ENCODE measurements around the gene FGD6.
"Not testable (repeated sequence)": the region's sequence is repeated elsewhere in the genome, so short reads cannot be mapped to it uniquely, and the experiment has no call there.

FGD6 gene

DNA sequence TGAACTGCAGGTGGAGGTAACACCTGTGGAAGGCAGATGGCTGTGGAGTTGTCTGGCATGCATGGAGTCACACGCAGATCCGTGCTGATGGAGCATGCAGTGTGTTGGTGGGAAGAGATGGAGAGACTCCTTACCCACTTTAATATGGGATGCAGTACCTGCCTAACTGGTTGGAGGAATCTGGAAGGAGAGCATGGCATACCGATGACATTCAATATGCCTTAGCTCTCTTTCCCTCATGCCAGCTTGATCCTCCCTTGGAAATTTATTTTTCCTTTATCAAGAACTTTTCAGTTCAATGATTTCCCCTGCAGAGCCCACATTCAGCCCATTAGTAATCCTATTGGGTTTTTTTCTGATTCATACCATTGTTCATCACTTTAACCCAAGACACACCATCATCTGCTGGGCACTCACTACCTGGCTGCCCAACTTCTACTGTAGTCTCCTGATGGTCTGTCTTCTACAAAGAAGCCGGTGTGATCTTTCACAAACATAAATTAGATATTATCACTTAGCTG lies 117.9 kb downstream of the FGD6 start:
- Mint-ChIP-seq H3K27me3 (no peaks in the 10 kb centered on the region), H3K27ac (no peak overlapping the region), H3K4me1 (peaks cover 8 to 24% of the 10 kb centered on the region in 2 donors), H3K4me3 (no peak overlapping the region), H3K36me3 (no peaks in the 10 kb centered on the region), H3K9me3 (no peaks in the 10 kb centered on the region)
- ATAC-seq (replicated peaks) (no peak), DNase-seq (no peak)

DNA sequence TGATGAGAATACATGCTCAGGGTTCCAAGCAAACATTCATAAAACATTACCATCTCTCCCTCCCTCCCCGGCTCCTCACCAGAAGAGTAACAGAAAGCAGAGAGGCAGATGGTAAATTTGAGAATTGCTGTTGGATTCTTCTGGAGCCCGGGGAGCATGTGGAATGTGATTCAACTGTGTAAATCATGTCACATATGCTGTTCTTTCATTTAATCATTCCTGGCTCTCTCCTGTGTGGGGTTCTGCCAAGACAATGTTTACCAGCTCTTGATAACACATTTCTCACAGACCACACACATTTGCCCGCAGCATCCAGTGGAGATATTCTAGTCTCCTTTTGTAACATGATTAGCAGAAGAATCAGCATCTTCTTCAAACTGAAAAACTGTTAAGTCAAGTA lies 120.4 kb downstream of the FGD6 start:
- H3K4me1 Mint-ChIP-seq, result peaks cover 0 to 5% of the 10 kb centered on the region in 2 donors
- no peaks in the 10 kb centered on the region for H3K27me3 Mint-ChIP-seq
- DNase-seq, result no peak
- no peak overlapping the region for H3K4me3 Mint-ChIP-seq
- no peak overlapping the region for H3K27ac Mint-ChIP-seq
- no peaks in the 10 kb centered on the region for H3K36me3 Mint-ChIP-seq
- no peaks in the 10 kb centered on the region for H3K9me3 Mint-ChIP-seq
- ATAC-seq (replicated peaks), result no peak

- no peak for ATAC-seq (replicated peaks)
- no peak overlapping the region for H3K4me3 Mint-ChIP-seq
- H3K27ac Mint-ChIP-seq, result no peak overlapping the region
- H3K9me3 Mint-ChIP-seq, result no peaks in the 10 kb centered on the region
- H3K4me1 Mint-ChIP-seq, result peaks cover 0 to 5% of the 10 kb centered on the region in 2 donors
- no peaks in the 10 kb centered on the region for H3K27me3 Mint-ChIP-seq
- DNase-seq, result no peak
- H3K36me3 Mint-ChIP-seq, result no peaks in the 10 kb centered on the region
These were observed 120.9 kb downstream of the FGD6 start for GRCh38 chr12:95096378-95096777.

- H3K4me1 Mint-ChIP-seq; H3K9me3 Mint-ChIP-seq; DNase-seq; H3K36me3 Mint-ChIP-seq; ATAC-seq (replicated peaks); H3K27ac Mint-ChIP-seq; H3K27me3 Mint-ChIP-seq; H3K4me3 Mint-ChIP-seq: not testable (repeated sequence)
These were observed 121.4 kb downstream of the FGD6 start for GRCh38 chr12:95095866-95096265.

DNA sequence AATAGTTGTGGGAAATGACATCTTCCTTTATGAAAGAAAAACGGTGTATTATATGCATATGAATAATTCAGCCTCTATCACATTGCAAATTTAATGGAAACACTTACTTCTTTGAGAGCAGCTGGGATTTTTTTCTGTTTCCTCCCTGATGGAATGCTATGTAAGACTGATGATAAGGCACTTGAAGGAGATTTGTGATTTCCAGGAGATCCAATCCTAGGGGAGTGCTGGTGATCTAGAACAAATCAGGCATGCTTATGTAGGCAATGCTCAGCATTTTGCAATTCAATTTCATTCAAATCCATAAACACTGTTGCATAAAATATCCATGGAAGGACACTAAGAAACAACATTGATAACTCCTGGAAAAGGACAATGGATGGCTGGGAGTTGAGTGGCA lies 127.8 kb downstream of the FGD6 start:
- no peak for ATAC-seq (replicated peaks)
- peaks cover 9 to 16% of the 10 kb centered on the region in 2 donors for H3K4me1 Mint-ChIP-seq
- no peaks in the 10 kb centered on the region for H3K36me3 Mint-ChIP-seq
- no peak overlapping the region for H3K4me3 Mint-ChIP-seq
- DNase-seq, result no peak
- no peak overlapping the region for H3K27ac Mint-ChIP-seq
- no peaks in the 10 kb centered on the region for H3K27me3 Mint-ChIP-seq
- H3K9me3 Mint-ChIP-seq, result no peaks in the 10 kb centered on the region

DNA sequence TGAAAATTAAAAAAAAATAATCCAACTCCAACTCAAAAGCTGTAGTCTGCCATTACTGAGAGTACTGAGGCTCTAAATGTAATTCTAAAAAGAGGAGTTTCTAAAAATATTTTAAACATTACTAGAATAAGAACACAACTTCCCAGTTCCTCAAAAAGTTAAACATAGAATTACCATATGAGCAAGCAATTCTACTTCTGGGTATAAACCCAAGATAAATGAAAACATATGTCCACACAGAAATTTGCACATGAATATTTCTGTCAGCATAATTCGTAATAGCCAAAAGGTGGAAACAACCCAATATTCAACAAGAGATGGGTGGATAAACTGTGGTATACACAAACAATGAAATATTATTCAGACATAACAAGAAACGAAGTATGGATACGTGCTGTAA lies 128.9 kb downstream of the FGD6 start:
- DNase-seq, result no peak
- Mint-ChIP-seq H3K36me3 (no peaks in the 10 kb centered on the region), H3K27ac (peak overlapping the region; percentile 31), H3K4me3 (peak overlapping the region in 1 of 2 donors; percentile 56), H3K27me3 (no peaks in the 10 kb centered on the region), H3K4me1 (peaks cover 9 to 16% of the 10 kb centered on the region in 2 donors), H3K9me3 (no peaks in the 10 kb centered on the region)
- ATAC-seq (replicated peaks), result peak; percentile 88 to 93

DNA sequence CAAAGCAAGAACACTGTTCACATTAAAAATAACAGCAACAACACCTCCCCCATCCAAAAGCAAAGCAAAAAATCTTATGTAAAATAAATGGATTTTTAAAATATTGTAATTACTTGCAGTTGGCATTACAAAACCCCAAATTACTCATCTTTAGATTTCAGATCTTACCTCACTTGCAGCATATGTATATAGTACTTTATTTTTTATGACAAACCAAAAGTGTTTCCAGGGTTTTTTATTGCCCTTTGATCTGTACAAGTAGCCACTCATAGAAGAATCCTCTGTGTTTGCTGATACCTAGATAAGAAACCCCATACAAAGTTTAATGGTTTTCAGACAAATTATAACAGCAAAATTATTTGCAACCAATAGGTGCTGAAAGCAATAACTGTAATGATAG lies 131.7 kb downstream of the FGD6 start:
- no peak for DNase-seq
- H3K9me3 Mint-ChIP-seq, result no peaks in the 10 kb centered on the region
- no peaks in the 10 kb centered on the region for H3K36me3 Mint-ChIP-seq
- no peaks in the 10 kb centered on the region for H3K27me3 Mint-ChIP-seq
- H3K4me3 Mint-ChIP-seq, result no peak overlapping the region
- H3K4me1 Mint-ChIP-seq, result peaks cover 9 to 16% of the 10 kb centered on the region in 2 donors
- ATAC-seq (replicated peaks), result peak in 1 of 2 donors; percentile 23
- no peak overlapping the region for H3K27ac Mint-ChIP-seq

GRCh38 chr12:95083938-95084337 lies 133.3 kb downstream of the FGD6 start:
- ATAC-seq (replicated peaks) (no peak), DNase-seq (no peak)
- Mint-ChIP-seq H3K9me3 (no peaks in the 10 kb centered on the region), H3K4me1 (peaks cover 7 to 11% of the 10 kb centered on the region in 2 donors), H3K27ac (no peak overlapping the region), H3K36me3 (no peaks in the 10 kb centered on the region), H3K27me3 (no peaks in the 10 kb centered on the region), H3K4me3 (no peak overlapping the region)

DNA sequence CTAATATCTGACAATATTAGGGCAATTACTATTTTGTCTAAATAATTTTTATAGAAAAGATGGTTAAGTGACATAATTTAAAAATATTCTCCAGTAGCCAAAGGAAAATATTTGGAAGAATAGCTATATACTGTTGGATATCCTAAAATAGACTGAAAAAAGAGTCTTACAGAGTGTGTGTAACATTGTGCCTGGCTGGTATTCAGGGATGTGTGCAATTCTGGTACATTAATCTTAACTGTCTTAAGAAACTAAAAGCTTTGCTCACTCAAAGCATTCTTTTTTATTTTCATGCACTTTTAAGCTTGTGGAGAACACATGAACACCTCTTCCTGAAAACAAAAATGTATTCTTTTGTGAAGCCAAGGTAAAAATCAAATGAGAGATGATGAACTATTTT lies 133.8 kb downstream of the FGD6 start:
- Mint-ChIP-seq H3K9me3 (no peaks in the 10 kb centered on the region), H3K27me3 (no peaks in the 10 kb centered on the region), H3K36me3 (no peaks in the 10 kb centered on the region), H3K27ac (no peak overlapping the region), H3K4me1 (peaks cover 3 to 6% of the 10 kb centered on the region in 2 donors), H3K4me3 (no peak overlapping the region)
- DNase-seq (no peak), ATAC-seq (replicated peaks) (no peak)

DNA sequence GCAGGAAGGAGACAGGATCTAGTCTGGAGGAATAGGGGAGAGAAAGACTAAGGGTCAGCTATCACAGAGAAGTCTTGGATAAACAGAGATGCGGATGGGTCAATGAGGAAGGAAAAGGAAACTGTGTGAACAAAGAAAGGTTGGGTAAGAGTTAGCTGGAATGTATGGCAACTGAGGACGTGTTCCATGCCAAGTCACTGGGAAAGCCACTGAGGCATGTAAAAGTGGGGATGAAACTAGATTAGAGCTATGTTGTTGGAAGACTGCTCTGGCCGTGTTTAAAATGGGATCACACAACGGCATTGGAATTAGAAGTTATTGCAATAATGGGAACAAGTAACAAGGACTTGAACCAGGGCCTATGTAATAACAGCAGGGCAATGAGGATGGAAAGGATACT lies 139.9 kb downstream of the FGD6 start:
- Mint-ChIP-seq H3K27ac (no peak overlapping the region), H3K4me3 (no peak overlapping the region), H3K4me1 (peaks cover 4 to 7% of the 10 kb centered on the region in 2 donors), H3K27me3 (no peaks in the 10 kb centered on the region), H3K36me3 (peaks cover 0 to 2% of the 10 kb centered on the region in 2 donors), H3K9me3 (no peaks in the 10 kb centered on the region)
- ATAC-seq (replicated peaks) (no peak), DNase-seq (no peak)

- H3K36me3 Mint-ChIP-seq, result peaks cover 4 to 7% of the 10 kb centered on the region in 2 donors
- H3K27me3 Mint-ChIP-seq, result no peaks in the 10 kb centered on the region
- H3K4me1 Mint-ChIP-seq, result peaks cover 8 to 13% of the 10 kb centered on the region in 2 donors
- ATAC-seq (replicated peaks), result no peak
- H3K27ac Mint-ChIP-seq, result no peak overlapping the region
- H3K4me3 Mint-ChIP-seq, result no peak overlapping the region
- DNase-seq, result no peak
- H3K9me3 Mint-ChIP-seq, result no peaks in the 10 kb centered on the region
These were observed 142.5 kb downstream of the FGD6 start for GRCh38 chr12:95074766-95075165.

DNA sequence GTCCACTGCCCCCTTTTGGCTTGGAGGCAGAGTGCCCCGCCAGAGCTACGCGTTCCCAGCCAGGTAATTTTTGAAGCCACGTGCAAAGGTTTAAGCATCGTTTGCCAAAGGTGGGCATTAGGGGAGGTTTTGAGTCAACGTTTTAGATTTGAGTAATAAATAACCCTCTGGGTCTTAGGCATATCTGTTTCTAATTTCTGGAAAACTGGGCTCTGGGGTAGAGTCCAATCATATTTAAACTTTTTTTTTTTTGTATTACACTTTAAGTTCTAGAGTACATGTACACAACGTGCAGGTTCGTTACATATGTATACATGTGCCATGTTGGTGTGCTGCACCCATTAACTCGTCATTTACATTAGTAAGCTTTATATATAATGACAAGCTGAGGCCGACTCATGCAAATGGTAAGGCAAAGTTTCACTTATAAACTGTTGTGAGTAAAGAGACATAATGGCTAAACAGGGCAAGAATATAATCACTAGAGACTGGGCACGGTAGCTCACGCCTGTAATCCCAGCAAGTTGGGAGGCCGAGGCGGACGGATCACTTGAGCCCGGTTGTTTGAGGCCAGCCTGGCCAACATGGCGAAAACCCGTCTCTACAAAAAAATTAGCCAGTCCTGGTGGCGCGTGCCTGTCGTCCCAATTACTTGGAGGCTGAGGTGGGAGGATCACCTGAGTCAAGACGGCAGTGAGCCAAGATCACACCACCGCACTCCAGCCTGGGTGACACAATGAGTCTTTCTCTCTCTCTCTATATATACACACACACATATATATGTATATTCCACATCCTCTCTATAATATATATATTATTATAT lies 143.4 kb downstream of the FGD6 start:
- peaks cover 4 to 9% of the 10 kb centered on the region in 2 donors for H3K36me3 Mint-ChIP-seq
- no peak for DNase-seq
- H3K27me3 Mint-ChIP-seq, result no peaks in the 10 kb centered on the region
- H3K4me3 Mint-ChIP-seq, result peak overlapping the region; percentile 89 to 96
- peak overlapping the region; percentile 93 for H3K27ac Mint-ChIP-seq
- no peak for ATAC-seq (replicated peaks)
- no peaks in the 10 kb centered on the region for H3K9me3 Mint-ChIP-seq
- peaks cover 8 to 13% of the 10 kb centered on the region in 2 donors for H3K4me1 Mint-ChIP-seq

DNA sequence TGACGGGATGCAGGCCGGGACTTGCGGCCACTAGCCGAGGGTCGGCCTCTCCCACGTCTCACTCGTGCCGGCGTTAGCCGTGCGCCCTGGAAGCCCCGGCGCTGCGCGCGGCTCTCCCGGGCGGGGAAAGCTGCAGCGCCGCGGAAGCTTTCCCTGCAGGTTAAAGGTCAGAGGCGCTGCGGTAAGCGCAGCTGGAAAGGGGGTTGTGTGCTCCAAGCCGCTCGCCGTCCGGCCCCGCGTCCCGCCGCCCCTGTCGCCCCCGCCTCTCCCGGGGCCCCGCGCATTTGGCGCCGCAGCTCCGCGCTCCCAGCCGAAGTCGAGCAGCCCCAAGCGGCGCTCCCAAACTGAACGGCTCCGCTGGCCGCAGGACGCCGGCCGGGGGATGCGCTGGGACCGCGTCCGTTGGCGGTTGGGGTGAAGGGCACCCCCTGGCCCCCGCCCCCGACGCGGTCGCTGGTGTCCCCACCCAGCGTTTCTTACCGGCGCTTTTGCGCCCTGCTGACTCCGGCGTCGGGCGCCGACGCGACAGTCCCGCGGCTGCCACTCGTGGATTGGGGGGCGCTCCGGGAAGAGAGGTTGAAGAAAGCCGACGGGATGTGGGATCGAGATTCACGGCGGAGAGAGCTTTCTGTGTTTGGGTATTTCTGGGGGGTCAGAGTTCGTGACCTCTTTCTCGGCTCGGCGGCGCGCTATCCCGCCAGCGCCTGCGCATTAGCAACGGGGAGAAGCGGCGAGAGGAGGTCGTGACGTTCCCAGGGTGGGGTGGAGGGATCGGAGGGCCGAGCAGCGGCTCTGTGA lies 144.2 kb downstream of the FGD6 start, which contains the start of gene NR2C1:
TSS of gene NR2C1 (minus strand) at position 719 of the 798 bp plus-strand sequence. CDS start 6,234 bp downstream, outside the sequence.
- ATAC-seq (replicated peaks) (peak; percentile 95 to 97), DNase-seq (peak; percentile 93)
- Mint-ChIP-seq H3K4me3 (peak within 1 kb of the TSS; percentile 89 to 96), H3K4me1 (peaks cover 8 to 13% of the 10 kb centered on the region in 2 donors), H3K36me3 (peaks cover 5 to 10% of the 10 kb centered on the region in 2 donors), H3K9me3 (no peaks in the 10 kb centered on the region), H3K27ac (peak within 1 kb of the TSS; percentile 93), H3K27me3 (no peaks in the 10 kb centered on the region)

DNA sequence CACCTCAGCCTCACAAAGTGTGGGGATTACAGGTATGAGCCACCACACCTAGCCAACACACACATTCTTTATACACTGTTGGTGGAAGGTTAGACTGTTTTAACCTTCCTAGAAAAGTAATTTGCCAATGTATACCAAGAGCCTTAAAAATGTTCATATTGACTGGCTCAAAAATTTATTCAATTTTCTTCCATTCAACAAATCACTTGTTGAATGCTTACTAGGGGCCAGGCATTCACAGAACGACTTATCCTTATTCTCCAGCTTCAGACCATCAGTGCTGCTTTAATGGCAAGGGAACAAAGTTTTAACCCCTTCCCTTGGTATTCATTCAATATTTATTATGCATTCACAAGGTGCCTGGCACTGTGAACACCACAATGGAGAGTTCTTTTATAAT lies 146.9 kb downstream of the FGD6 start:
- Mint-ChIP-seq H3K4me3 (no peak overlapping the region), H3K27ac (no peak overlapping the region), H3K36me3 (peaks cover 12 to 20% of the 10 kb centered on the region in 2 donors), H3K9me3 (no peaks in the 10 kb centered on the region), H3K27me3 (no peaks in the 10 kb centered on the region), H3K4me1 (peaks cover 8 to 13% of the 10 kb centered on the region in 2 donors)
- DNase-seq, result no peak
- ATAC-seq (replicated peaks), result no peak
